NCI-H69 (cell line): ENCODE data around the gene DHCR24.
A peak's percentile ranks its signal among the peaks of the same experiment; 100 is the strongest.

Experiments
- DNase-seq: peaks from one replicate; lab custom pipeline; 2025; lab: John Stamatoyannopoulos, UW

Gene DHCR24

DNA sequence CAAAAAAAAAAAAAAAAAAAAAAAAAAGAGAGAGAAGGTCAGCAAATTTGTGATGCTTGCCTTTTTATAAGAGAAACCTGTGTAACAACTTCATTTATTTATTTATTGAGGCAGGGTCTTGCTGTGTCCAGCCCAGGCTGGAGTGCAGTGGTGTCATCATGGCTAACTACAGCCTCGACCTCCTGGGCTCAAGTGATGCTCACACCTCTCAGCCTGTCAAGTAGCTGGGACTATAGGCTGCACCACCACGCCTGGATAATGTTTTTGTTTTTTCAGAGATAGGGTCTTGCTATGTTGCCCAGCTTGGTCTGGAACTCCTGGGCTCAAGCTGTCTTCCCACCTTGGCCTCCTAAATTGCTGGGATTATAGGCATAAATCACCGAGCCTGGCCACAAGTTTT lies 42.4 kb downstream of the DHCR24 start:
- no peak for DNase-seq

DNA sequence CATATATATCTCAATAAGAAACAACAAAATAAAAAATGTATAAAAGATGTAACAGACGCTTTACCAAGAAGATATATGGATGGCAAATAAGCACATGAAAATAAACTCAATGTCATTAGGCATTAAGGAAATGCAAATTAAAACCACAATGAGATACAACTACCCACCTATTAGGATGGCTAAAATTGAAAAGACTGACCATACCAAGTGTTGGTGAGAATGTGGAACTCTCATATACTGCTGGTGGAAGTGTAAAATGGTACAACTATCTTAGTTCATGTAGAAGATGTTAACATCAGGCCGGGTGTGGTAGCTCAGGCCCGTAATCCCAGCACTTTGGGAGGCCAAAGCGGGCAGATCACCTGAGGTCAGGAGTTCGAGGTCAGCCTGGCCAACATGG lies 43.5 kb downstream of the DHCR24 start:
- DNase-seq, result no peak

GRCh38 chr1:54842963-54843362 lies 44.0 kb downstream of the DHCR24 start:
- no peak for DNase-seq

DNA sequence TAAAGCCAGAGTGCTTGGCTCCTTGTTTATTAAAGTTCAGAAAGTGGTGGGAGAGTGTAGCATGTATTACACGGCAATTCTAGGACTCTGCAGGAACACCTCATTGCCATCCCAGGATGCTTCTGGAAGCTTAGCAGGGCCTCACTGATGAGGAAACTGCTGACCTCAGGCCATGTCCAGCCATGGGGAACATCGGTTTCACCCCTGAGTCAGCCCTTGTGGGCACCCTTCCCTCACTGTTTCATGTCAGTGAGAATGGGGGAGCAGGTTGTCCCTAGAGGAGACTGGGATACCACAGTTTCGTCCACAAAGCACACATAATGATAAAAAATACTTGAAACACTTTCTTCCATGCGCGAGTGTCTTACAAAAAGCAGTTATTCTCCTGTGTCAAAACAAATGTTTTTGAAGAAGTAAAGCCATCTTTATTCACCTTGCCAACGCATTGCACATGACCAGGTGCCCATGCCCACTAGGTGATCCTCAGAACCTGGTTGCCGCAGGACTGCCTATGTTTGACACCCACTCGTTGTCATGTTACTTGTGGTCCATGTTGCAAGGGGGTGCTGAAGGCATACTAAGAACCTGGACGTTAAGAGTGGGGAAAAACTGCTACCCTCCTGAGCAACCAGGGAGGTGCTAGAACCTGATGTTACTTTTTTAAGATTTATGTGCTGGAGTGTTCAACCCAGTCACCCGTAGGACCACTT lies 44.6 kb downstream of the DHCR24 start:
- no peak for DNase-seq

- DNase-seq, result no peak
Measured at GRCh38 chr1:54839824-54840223, 47.2 kb downstream of the DHCR24 start.

DNA sequence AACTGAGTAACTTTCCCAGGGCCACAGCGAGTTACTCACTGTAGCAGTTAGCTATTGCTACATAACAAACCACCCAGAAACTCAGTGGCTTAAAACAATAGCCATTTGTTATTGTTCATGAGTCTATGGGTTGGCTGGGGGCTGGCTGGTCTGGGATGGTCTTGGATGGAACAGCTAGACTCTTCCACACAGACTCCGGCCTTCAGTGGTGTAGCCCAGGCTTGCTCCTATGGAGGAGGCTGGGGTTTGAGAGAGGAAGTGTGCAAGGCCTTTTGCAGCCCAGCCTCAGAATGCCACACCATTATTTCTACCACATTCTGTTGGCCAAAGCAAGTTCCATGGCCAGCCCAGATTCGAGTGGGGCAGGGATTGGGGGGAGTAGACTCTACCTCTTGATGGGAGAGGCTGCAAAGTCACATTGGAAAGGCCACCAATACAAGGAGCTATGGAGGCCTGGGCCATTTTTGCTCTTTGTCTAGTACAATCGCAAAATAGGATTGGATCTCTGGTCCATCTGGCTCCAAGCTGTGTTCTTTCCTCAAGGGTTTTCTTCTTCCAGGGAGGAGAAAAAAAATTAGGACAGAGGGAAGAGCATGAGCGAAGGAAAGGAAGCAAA lies 48.3 kb downstream of the DHCR24 start:
- no peak for DNase-seq

- DNase-seq, result no peak
Measured at GRCh38 chr1:54837002-54837853, 49.8 kb downstream of the DHCR24 start.

- DNase-seq, result no peak
Measured at GRCh38 chr1:54836594-54836993, 50.4 kb downstream of the DHCR24 start.

GRCh38 chr1:54835970-54836369 lies 51.0 kb downstream of the DHCR24 start:
- peak; percentile 7 for DNase-seq

GRCh38 chr1:54835131-54835898 lies 51.7 kb downstream of the DHCR24 start:
- DNase-seq, result no peak

GRCh38 chr1:54834007-54834541 lies 52.9 kb downstream of the DHCR24 start:
- DNase-seq, result no peak

- no peak for DNase-seq
Measured at GRCh38 chr1:54833121-54833520, 53.9 kb downstream of the DHCR24 start.

DNA sequence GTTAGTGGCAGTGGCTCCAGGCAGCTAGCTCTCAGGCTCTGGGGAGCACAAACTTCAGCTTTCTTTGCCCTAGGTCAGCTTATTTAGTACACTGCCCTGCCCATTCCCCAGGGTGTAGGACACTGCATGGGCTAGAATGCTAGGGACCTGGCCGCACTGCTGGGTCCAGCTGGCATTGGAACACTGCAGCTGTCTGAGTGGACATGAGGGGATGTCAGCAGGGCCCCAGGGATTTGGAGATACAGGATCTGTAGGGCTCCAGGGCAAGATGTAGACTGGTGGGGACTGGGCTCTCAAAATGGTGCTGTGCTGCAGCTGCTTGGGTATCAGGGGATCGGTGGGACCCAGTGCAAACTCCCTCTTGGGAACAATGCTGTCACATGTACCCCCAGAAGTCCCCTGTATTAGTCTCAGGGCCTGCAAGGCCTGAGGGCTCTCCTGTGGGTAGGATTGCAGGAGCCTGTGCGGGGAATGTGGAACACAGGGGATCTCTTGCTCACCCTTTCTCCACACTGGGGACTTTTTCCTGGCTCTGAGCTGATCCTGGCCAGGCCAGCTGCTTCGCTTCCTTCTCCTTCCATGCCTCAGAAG lies 60.7 kb downstream of the DHCR24 start:
- DNase-seq, result no peak

- DNase-seq, result no peak
Measured at GRCh38 chr1:54825696-54826095, 61.3 kb downstream of the DHCR24 start.

- no peak for DNase-seq
Measured at GRCh38 chr1:54823670-54824069, 63.3 kb downstream of the DHCR24 start.

GRCh38 chr1:54819733-54820132 lies 67.3 kb downstream of the DHCR24 start:
- no peak for DNase-seq

- DNase-seq, result no peak
Measured at GRCh38 chr1:54819195-54819536, 67.8 kb downstream of the DHCR24 start.

- DNase-seq, result no peak
Measured at GRCh38 chr1:54818461-54819194, 68.4 kb downstream of the DHCR24 start.

- no peak for DNase-seq
Measured at GRCh38 chr1:54816951-54817350, 70.0 kb downstream of the DHCR24 start.

- DNase-seq, result no peak
Measured at GRCh38 chr1:54816130-54816529, 70.9 kb downstream of the DHCR24 start.
